C4-2B (cell line): ENCODE measurements around the gene MED12L.

Experiments
- ZFX ChIP-seq: fragments of 450-650 bp; IDR thresholded peaks from 2 replicates; pipeline ENCODE4 v1.6.1; 2017
- TF ChIP-seq, protein P1 (sequence below): fragments of 450-650 bp; conservative IDR thresholded peaks from 2 replicates; pipeline ENCODE4 v1.5.1; 2017; ENCODE audit warnings: mild to moderate bottlenecking

GRCh38 chr3:151297429-151297828 lies 212.0 kb downstream of the MED12L start:
- TF ChIP-seq, protein P1, sequence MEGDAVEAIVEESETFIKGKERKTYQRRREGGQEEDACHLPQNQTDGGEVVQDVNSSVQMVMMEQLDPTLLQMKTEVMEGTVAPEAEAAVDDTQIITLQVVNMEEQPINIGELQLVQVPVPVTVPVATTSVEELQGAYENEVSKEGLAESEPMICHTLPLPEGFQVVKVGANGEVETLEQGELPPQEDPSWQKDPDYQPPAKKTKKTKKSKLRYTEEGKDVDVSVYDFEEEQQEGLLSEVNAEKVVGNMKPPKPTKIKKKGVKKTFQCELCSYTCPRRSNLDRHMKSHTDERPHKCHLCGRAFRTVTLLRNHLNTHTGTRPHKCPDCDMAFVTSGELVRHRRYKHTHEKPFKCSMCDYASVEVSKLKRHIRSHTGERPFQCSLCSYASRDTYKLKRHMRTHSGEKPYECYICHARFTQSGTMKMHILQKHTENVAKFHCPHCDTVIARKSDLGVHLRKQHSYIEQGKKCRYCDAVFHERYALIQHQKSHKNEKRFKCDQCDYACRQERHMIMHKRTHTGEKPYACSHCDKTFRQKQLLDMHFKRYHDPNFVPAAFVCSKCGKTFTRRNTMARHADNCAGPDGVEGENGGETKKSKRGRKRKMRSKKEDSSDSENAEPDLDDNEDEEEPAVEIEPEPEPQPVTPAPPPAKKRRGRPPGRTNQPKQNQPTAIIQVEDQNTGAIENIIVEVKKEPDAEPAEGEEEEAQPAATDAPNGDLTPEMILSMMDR, result no peak
- no peak for TF ChIP-seq ZFX
